ENCODE measurements around the gene DENND6B.
A peak's percentile ranks its signal among the peaks of the same experiment; 100 is the strongest.

DENND6B gene

DNA sequence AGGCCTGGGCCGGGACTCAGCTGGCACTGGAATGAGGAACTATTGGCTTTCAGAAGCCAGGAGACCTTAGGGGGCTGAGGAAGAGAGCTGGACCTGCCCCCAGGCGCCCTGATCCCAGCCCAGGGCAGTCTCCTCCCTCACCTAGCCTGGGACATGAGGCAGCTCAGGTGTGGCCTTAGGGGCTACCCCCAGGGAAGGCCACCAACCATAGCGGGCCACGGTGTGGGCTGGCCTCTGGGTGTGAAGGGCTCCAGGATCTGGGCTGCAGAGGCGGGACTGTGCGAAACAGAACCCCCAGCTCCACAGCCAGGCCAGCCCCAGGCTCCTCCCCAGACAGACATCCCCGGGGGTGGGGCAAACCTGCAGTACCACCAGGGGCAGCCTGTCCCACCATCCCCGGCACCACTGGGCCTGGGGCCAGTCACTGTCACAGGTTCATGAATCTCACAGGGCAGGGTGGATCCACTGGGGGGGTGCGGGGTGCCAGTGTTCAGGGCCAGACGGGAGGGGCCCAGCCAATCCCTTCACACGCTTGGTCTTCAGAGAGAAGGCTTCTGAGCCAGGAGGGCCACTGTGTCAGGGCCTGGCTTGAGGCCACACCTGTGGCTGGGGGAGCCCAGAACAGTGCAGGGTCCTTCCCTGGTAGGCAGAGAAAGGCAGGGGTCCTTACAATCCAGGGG, 22.8 kb downstream of the DENND6B start:
- DNase-seq (ENCODE audit: low spot score) = no peak

GRCh38 chr22:50303515-50303847, 23.3 kb downstream of the DENND6B start:
- no peak for DNase-seq (ENCODE audit: low spot score)

- no peak for DNase-seq (ENCODE audit: low spot score)
Measured at GRCh38 chr22:50302564-50302963, 24.2 kb downstream of the DENND6B start.

GRCh38 chr22:50302041-50302541, 24.7 kb downstream of the DENND6B start:
- DNase-seq (ENCODE audit: low spot score) = no peak

DNA sequence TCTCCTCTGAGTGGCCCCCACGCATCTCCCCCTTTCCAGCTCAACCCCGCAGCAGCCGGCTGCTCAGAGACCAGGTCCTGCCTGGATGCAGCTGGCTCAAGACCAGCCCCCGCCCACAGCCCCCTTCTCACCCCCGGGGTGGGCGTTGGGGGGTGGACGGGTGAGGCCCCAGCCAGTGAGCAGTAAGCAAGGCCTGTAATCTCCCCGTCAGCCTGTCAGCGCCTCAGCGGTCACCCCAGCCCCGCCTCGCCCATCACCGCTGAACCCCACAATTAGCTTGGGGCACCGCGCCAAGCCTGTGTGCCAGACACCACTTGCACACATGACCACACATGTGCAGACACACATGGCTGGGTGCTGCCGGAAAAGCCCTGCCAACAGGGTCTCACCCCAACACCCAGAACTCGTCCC, 25.2 kb downstream of the DENND6B start:
- DNase-seq (ENCODE audit: low spot score) = no peak

DNA sequence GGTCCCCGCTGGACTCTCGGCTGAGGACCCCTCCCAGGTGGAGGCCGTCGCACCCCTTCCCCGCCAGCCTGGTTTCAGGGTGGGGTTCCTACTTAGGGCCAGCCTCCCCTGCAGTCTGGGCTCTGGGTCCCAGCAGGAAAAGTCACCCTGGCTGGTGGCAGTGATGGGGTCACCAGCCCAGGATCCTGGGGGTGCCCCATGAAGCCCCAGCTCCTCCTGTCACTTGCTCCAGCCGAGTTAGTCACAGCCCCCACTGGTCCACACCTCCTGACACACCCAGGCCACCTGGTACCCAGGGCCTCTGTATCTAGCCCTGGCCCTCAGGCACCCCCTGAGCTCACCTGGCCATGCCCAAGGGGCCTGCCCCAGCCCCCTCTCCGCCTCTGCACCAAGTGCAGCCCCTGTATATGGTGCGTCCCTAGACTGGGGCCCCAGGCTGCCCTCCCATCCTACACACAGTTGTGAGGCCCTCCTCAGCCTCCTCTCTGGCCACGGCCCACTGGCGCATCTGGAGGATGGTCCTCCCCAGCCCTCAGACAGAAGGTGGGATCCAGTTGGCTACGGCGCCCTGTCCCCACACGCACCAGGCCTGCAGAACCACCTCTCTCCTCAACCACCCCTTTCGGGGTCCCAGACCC, 26.1 kb downstream of the DENND6B start:
- DNase-seq (ENCODE audit: low spot score) = no peak

DNA sequence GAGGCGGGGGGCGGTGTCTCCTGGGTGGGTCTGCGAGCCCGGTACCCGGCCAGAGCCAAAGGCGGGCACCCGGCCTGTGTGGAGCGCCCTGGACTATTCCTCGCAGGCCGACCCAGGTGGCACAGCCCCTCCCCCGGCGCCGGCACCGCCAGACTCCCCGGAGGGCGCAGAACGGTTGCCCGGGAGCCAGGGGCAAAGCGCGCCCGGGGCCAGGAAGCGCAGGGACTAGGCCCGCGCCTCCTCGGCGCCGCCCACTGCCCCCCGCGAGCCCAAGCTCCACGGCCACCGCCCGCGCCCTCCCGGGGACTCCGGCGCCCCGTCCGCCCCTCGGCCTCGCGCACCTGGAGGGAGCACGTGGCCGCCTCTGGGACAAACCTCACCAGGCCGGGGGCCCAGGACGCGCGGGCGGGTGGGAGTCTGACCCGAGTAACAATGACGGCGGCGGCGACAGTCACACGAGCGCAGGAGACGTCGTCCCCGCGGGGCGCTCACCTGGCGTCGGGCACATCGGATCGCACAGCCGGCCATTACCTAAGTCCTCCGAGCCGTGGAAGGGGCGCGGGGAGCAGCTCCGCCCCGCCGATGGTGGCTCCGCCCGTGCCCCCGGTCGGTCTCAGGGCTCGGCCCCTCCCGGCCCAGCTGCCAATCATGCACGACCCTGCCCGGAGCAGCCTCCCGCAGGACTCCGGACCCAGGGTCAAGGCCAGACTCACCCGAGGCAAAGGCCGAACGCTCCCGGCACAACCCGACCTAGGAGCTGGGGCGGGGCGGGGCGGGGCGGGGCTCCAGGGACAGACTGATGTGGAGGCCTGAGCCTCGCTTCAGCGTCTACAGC, 26.8 kb downstream of the DENND6B start:
- peak; percentile 76 for DNase-seq (ENCODE audit: low spot score)

GRCh38 chr22:50298937-50299784, 27.7 kb downstream of the DENND6B start:
- no peak for DNase-seq (ENCODE audit: low spot score)

GRCh38 chr22:50298266-50298637, 28.6 kb downstream of the DENND6B start:
- DNase-seq (ENCODE audit: low spot score) = no peak

GRCh38 chr22:50297510-50298265, 29.1 kb downstream of the DENND6B start:
- no peak for DNase-seq (ENCODE audit: low spot score)

DNA sequence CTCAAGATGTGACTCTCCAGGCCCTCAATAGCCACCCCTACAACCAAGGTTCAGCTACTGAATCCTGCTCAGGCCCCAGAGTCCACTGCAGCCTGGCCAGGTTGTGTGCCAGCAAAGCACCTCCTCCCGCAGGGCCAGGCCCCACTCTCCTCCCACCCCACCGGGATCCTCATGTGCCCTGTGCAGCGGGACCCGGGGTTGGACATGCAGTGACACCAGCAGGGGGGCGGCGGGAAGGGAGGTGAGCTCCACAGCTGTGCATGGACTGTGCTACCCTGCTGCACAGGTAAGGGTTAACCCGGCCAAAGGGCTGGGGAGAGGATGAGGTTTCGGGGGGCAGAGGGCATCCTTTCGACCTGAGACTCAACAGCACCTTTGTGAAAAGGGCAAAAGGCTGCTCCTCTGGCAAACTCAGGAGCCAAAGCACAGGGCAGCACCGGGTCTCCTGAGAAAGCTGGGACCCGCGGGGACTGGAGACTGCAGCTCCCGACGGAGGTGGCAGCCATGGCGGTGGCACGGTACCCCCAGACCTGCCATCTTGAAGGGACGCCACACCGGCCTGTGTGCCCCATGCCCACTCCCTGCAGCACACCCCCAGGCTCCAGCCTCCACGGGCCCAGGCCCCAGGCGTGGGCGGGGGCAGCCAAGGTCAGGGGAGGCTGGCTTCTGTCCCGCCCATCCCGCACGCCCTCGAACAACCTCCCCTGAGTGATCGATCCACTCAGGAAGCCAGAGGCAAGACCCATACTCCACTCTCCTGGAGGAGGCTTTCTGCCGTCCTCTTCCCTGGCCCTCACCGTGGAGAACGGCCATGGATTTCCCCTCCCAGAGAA, 29.9 kb downstream of the DENND6B start:
- no peak for DNase-seq (ENCODE audit: low spot score)

GRCh38 chr22:50294319-50294656, 32.5 kb downstream of the DENND6B start:
- DNase-seq (ENCODE audit: low spot score) = no peak

GRCh38 chr22:50293441-50294318, 33.1 kb downstream of the DENND6B start:
- peak; percentile 90 for DNase-seq (ENCODE audit: low spot score)

DNA sequence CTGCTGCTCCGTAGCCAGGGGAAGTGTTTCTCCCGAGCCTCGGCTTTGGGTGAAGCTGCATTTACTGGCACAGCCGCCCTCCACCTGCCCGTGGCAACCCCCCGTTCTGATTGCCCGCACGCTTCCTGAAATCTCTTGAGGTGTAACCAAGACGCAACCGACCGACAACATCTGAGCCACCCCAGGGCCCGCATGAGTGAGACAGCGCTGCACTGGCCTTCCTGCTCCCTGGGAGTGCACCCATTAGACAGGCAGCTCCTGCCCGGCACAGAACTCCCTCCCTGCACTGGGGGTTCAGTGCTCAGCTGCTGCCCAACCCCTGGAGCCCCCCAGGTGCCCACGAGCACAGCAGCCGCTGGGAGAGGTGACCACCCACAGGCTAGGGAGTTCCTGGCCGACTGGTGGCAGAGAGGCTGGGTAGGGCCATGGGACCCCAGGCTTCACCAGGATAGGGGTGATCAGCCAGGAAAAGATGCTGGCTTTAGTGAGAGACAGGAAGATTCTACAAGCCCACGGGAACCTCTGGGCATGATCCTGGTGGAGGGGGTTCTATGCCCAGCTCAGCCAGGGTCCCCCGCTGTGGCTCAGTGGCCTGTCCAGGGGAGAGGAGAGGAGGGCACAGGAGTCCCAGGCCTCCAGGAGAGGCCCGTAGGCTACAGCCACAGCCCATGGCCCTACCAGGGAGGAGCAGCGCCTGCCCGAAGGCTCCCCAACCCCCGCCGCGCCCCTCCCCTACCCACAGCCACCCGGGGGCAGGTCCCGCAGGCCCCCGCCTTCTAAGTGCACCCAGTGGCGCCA, 34.0 kb downstream of the DENND6B start:
- DNase-seq (ENCODE audit: low spot score) = no peak

- no peak for DNase-seq (ENCODE audit: low spot score)
Measured at GRCh38 chr22:50289942-50290630, 36.7 kb downstream of the DENND6B start.

GRCh38 chr22:50289151-50289941, 37.5 kb downstream of the DENND6B start:
- DNase-seq (ENCODE audit: low spot score) = no peak

DNA sequence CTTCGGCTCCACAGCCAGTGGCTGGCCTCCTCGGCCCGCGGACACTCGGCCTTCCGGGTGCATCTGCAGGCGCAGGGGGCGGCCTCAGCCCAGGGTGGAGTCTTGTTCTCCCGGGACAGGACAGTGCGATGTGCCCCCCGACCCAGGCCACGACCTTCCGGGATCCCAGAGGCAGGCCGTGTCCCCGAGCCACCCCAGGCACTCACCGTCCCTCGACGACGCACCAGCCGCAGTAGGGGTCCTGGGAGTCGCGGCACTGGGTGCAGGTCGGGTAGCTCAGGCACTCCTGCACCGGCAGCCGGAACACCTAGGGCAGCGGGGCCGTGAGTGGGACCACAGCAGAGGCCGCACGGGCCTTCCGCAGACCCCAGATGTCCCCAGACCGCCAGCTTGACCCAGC, 39.1 kb downstream of the DENND6B start:
- DNase-seq (ENCODE audit: low spot score) = no peak
